KOPT-K1 (cell line): ENCODE measurements around the gene MAPK13.
"Not testable (repeated sequence)": the region's sequence is repeated elsewhere in the genome, so short reads cannot be mapped to it uniquely, and the experiment has no call there.

Experiments
- H3K27ac ChIP-seq: fragments of 200-600 bp; sonication (generic); 2 replicates; pipeline ENCODE4 v1.5.1; 2016; ENCODE audit warnings: antibody characterized with exemption, mild to moderate bottlenecking, low read depth, low read length; ENCODE audit not compliant: poor library complexity, severe bottlenecking
- H3K36me3 ChIP-seq: fragments of 200-600 bp; sonication (generic); 2 replicates; pipeline ENCODE4 v1.5.1; 2017; ENCODE audit warnings: antibody characterized with exemption, mild to moderate bottlenecking, low read length, moderate library complexity; ENCODE audit not compliant: insufficient read depth
- H3K9me3 ChIP-seq: fragments of 200-600 bp; sonication (generic); 2 replicates; pipeline ENCODE4 v1.5.1; 2017; ENCODE audit warnings: antibody characterized with exemption, low read length, mild to moderate bottlenecking; ENCODE audit not compliant: insufficient read depth, poor library complexity, severe bottlenecking

Gene MAPK13

GRCh38 chr6:36120979-36121786 is 9.1 kb upstream of the MAPK13 start:
- H3K36me3 ChIP-seq = peaks cover 9% of the 10 kb centered on the region; the same call in 1 of the 2 replicates
- H3K9me3 ChIP-seq = no peaks in the 10 kb centered on the region
- peak overlapping the region; percentile 57 for H3K27ac ChIP-seq

- no peak overlapping the region for H3K27ac ChIP-seq
- no peaks in the 10 kb centered on the region for H3K9me3 ChIP-seq
- H3K36me3 ChIP-seq = 0 out of 2 replicates have a peak, but pooled peaks cover 4% of the 10 kb centered on the region
These were observed 8.4 kb upstream of the MAPK13 start for GRCh38 chr6:36121787-36122494.

- Histone ChIP-seq H3K36me3 (no peaks in the 10 kb centered on the region), H3K27ac (no peak overlapping the region), H3K9me3 (no peaks in the 10 kb centered on the region)
These were observed 7.6 kb upstream of the MAPK13 start for GRCh38 chr6:36122495-36123269.

GRCh38 chr6:36123270-36124139 is 6.8 kb upstream of the MAPK13 start:
- Histone ChIP-seq H3K9me3 (no peaks in the 10 kb centered on the region), H3K27ac (peak overlapping the region; percentile 40), H3K36me3 (no peaks in the 10 kb centered on the region)

- H3K27ac ChIP-seq, H3K9me3 ChIP-seq, H3K36me3 ChIP-seq: not testable (repeated sequence)
These were observed 6.0 kb upstream of the MAPK13 start for GRCh38 chr6:36124346-36124745.

- Histone ChIP-seq H3K27ac (no peak overlapping the region), H3K36me3 (no peaks in the 10 kb centered on the region), H3K9me3 (no peaks in the 10 kb centered on the region)
These were observed 5.4 kb upstream of the MAPK13 start for GRCh38 chr6:36124881-36125280.

- Histone ChIP-seq H3K36me3 (no peaks in the 10 kb centered on the region), H3K9me3 (no peaks in the 10 kb centered on the region), H3K27ac (no peak overlapping the region)
These were observed 4.7 kb upstream of the MAPK13 start for GRCh38 chr6:36125575-36125974.

GRCh38 chr6:36126121-36126520 is 4.2 kb upstream of the MAPK13 start:
- Histone ChIP-seq H3K36me3 (no peaks in the 10 kb centered on the region), H3K27ac (no peak overlapping the region), H3K9me3 (no peaks in the 10 kb centered on the region)

- H3K36me3 ChIP-seq = no peaks in the 10 kb centered on the region
- H3K27ac ChIP-seq = no peak overlapping the region
- no peaks in the 10 kb centered on the region for H3K9me3 ChIP-seq
These were observed 3.5 kb upstream of the MAPK13 start for GRCh38 chr6:36126553-36127458.

GRCh38 chr6:36127462-36128016 is 2.8 kb upstream of the MAPK13 start:
- Histone ChIP-seq H3K27ac (no peak overlapping the region), H3K36me3 (no peaks in the 10 kb centered on the region)

GRCh38 chr6:36128073-36128472 is 2.2 kb upstream of the MAPK13 start:
- H3K36me3 ChIP-seq = no peaks in the 10 kb centered on the region
- H3K9me3 ChIP-seq = no peaks in the 10 kb centered on the region
- no peak overlapping the region for H3K27ac ChIP-seq

More at GRCh38 chr6:36127462-36128016, 2.8 kb upstream of the MAPK13 start:
- H3K9me3 ChIP-seq = no peaks in the 10 kb centered on the region

- no peaks in the 10 kb centered on the region for H3K36me3 ChIP-seq
- H3K27ac ChIP-seq = no peak overlapping the region
- no peaks in the 10 kb centered on the region for H3K9me3 ChIP-seq
These were observed 1.5 kb upstream of the MAPK13 start for GRCh38 chr6:36128793-36129192.

GRCh38 chr6:36129334-36129733 is 979 bp upstream of the MAPK13 start:
- H3K36me3 ChIP-seq, H3K27ac ChIP-seq, H3K9me3 ChIP-seq: not testable (repeated sequence)
